GM23248 (cell line): ENCODE results near the gene NAA50. TPM values are rescaled to one million over a fixed set of nuclear protein-coding genes. Genes with fewer than 3 reads are reported as not detected.

Experiments used
- DNase-seq: peaks from one replicate; pipeline ENCODE4 v3.0.0-alpha.2; 2015
- H2AFZ ChIP-seq: fragments of 200-600 bp; sonication (generic); 2 replicates; pipeline ENCODE4 v1.6.1; 2016; ENCODE audit warnings: antibody characterized with exemption
- H3F3A ChIP-seq: fragments of 200-600 bp; sonication (generic); 2 replicates; pipeline ENCODE4 v1.6.1; 2016; ENCODE audit warnings: mild to moderate bottlenecking, antibody characterized with exemption, mixed run types; ENCODE audit not compliant: insufficient read depth
- H3K27ac ChIP-seq: fragments of 200-600 bp; sonication (generic); 2 replicates; pipeline ENCODE4 v1.5.1; 2016; ENCODE audit warnings: mild to moderate bottlenecking
- H3K27me3 ChIP-seq: fragments of 200-600 bp; sonication (generic); replicated peaks from 2 replicates; pipeline ENCODE4 v1.6.1; 2016; ENCODE audit warnings: mild to moderate bottlenecking; ENCODE audit not compliant: insufficient read depth
- H3K36me3 ChIP-seq: fragments of 200-600 bp; sonication (generic); 2 replicates; pipeline ENCODE4 v1.6.1; 2016; ENCODE audit warnings: low read depth, mild to moderate bottlenecking
- H3K4me1 ChIP-seq: fragments of 200-600 bp; sonication (generic); 2 replicates; pipeline ENCODE4 v1.6.1; 2016; ENCODE audit warnings: mild to moderate bottlenecking; ENCODE audit not compliant: insufficient read depth
- H3K4me2 ChIP-seq: fragments of 200-600 bp; sonication (generic); one replicate; pipeline ENCODE4 v1.6.1; 2016; ENCODE audit warnings: mild to moderate bottlenecking; ENCODE audit not compliant: unreplicated experiment
- H3K4me3 ChIP-seq: fragments of 200-600 bp; sonication (generic); 2 replicates; pipeline ENCODE4 v1.5.1; 2016; ENCODE audit warnings: mild to moderate bottlenecking
- H3K79me2 ChIP-seq: fragments of 200-600 bp; sonication (generic); 2 replicates; pipeline ENCODE4 v1.6.1; 2016; ENCODE audit warnings: mild to moderate bottlenecking; ENCODE audit not compliant: insufficient read depth
- H3K9ac ChIP-seq: fragments of 200-600 bp; sonication (generic); 2 replicates; pipeline ENCODE4 v1.6.1; 2016; ENCODE audit warnings: mild to moderate bottlenecking
- H3K9me2 ChIP-seq: fragments of 200-600 bp; sonication (generic); 2 replicates; pipeline ENCODE4 v1.6.1; 2016; ENCODE audit warnings: mixed run types, mild to moderate bottlenecking, moderate library complexity; ENCODE audit not compliant: insufficient read depth
- H3K9me3 ChIP-seq: fragments of 200-600 bp; sonication (generic); one replicate; pipeline ENCODE4 v1.6.1; 2017; ENCODE audit warnings: low read depth
- H4K20me1 ChIP-seq: fragments of 200-600 bp; sonication (generic); 2 replicates; pipeline ENCODE4 v1.6.0; 2016; ENCODE audit not compliant: insufficient read depth
- EZH2 ChIP-seq: fragments of 200-600 bp; sonication (generic); IDR thresholded peaks from 2 replicates; pipeline ENCODE4 v1.6.1; 2018; ENCODE audit warnings: antibody characterized with exemption, mild to moderate bottlenecking; ENCODE audit not compliant: insufficient read depth, poor library complexity, severe bottlenecking
- EZH2phosphoT487 ChIP-seq: fragments of 200-600 bp; sonication (generic); IDR thresholded peaks from 2 replicates; pipeline ENCODE4 v1.6.1; 2018; ENCODE audit warnings: antibody characterized with exemption, moderate library complexity, mild to moderate bottlenecking, low read depth; ENCODE audit not compliant: insufficient read depth
- WGBS, 2 experiments: methylation state at CpG; one replicate each; pipeline ENCODE4 v1.1.6; 2015 to 2017; ENCODE audit warnings: low lambda C conversion rate in 2 of 2, low coverage in 1 of 2; ENCODE audit errors: missing lambda C conversion rate in 2 of 2; 5-methylcytosine and 5-hydroxymethylcytosine counted together
- in situ Hi-C: fragments of 300-500 bp; cut with MboI; formaldehyde crosslinking; loops from 2 replicates; pipeline ENCODE4 v1.15.0; 2020
- polyA plus RNA-seq: library from polyadenylated mRNA; unstranded; fragments of >200 nt; fragmentation: Nextera tagmentation; extraction: Ambion mirVana; gene quantifications from 2 replicates; pipeline ENCODE4 v1.2.1, GENCODE V29; 2016
- total RNA-seq: library from RNA; depleted of rRNA; stranded (reverse); fragments of >200 nt; shearing (Covaris generic); gene quantifications from 2 replicates; pipeline ENCODE4 v1.2.3, GENCODE V29; 2014

Gene NAA50
- total and polyA plus RNA-seq, 2 experiments from 2014 or later: 154 to 160 TPM

- no peak overlapping the region for H2AFZ ChIP-seq
- no peak overlapping the region for H3K27ac ChIP-seq
- H3K79me2 ChIP-seq: peaks cover 100% of the 10 kb centered on the region
- DNase-seq: no peak
- no peak overlapping the region for H3K9ac ChIP-seq
- H4K20me1 ChIP-seq: no peaks in the 10 kb centered on the region; the same call in 1 of the 2 replicates
- no peaks in the 10 kb centered on the region for H3K27me3 ChIP-seq
- WGBS, 2 experiments: 86 to 89% methylated on average over 4 of the region's 4 CpGs
- H3K4me1 ChIP-seq: peaks cover 9% of the 10 kb centered on the region
- 0 out of 2 replicates have a peak, but pooled peaks cover 4% of the 10 kb centered on the region for H3K36me3 ChIP-seq
- no peaks in the 10 kb centered on the region for H3K9me3 ChIP-seq
- no peaks in the 10 kb centered on the region for H3K9me2 ChIP-seq
- peaks cover 11% of the 10 kb centered on the region; the same call in 1 of the 2 replicates for H3F3A ChIP-seq
- in situ Hi-C loops: no loop called here
- no peak for TF ChIP-seq EZH2
- no peak for TF ChIP-seq EZH2phosphoT487
- no peak overlapping the region for H3K4me3 ChIP-seq
- no peak overlapping the region for H3K4me2 ChIP-seq
Observed at GRCh38 chr3:113731694-113732093, 14.4 kb downstream of the NAA50 start.

- H3K9me3 ChIP-seq: no peaks in the 10 kb centered on the region
- no peak for DNase-seq
- peaks cover 100% of the 10 kb centered on the region for H3K79me2 ChIP-seq
- no peaks in the 10 kb centered on the region for H3K9me2 ChIP-seq
- TF ChIP-seq EZH2 (no peak), EZH2phosphoT487 (no peak)
- no peaks in the 10 kb centered on the region; the same call in 1 of the 2 replicates for H3K4me1 ChIP-seq
- H4K20me1 ChIP-seq: no peaks in the 10 kb centered on the region
- H3K9ac ChIP-seq: no peak overlapping the region
- no peak overlapping the region for H3K4me3 ChIP-seq
- H2AFZ ChIP-seq: no peak overlapping the region
- 98 to 100% methylated on average over 1 of the region's 1 CpG for WGBS, 2 experiments
- no peak overlapping the region for H3K27ac ChIP-seq
- H3F3A ChIP-seq: peaks cover 11% of the 10 kb centered on the region; the same call in 1 of the 2 replicates
- in situ Hi-C loops: no loop called here
- H3K27me3 ChIP-seq: no peaks in the 10 kb centered on the region
- 0 out of 2 replicates have a peak, but pooled peaks cover 4% of the 10 kb centered on the region for H3K36me3 ChIP-seq
- no peak overlapping the region for H3K4me2 ChIP-seq
Observed at GRCh38 chr3:113730550-113730949, 15.5 kb downstream of the NAA50 start.

- Histone ChIP-seq H3K4me2 (no peak overlapping the region), H3K9me3 (no peaks in the 10 kb centered on the region), H3K27ac (no peak overlapping the region), H3K79me2 (peaks cover 100% of the 10 kb centered on the region), H3K9me2 (no peaks in the 10 kb centered on the region), H3K4me3 (no peak overlapping the region), H3K4me1 (no peaks in the 10 kb centered on the region), H4K20me1 (no peaks in the 10 kb centered on the region), H2AFZ (no peak overlapping the region), H3K9ac (no peak overlapping the region), H3K36me3 (peaks cover 7% of the 10 kb centered on the region; the same call in 1 of the 2 replicates), H3K27me3 (no peaks in the 10 kb centered on the region), H3F3A (0 out of 2 replicates have a peak, but pooled peaks cover 5% of the 10 kb centered on the region)
- WGBS, 2 experiments: 95 to 100% methylated on average over 2 of the region's 2 CpGs
- in situ Hi-C loops: no loop called here
- TF ChIP-seq EZH2phosphoT487: no peak
- no peak for TF ChIP-seq EZH2
- DNase-seq: no peak
Observed at GRCh38 chr3:113728661-113729060, 17.4 kb downstream of the NAA50 start.

GRCh38 chr3:113721636-113722035, 24.4 kb downstream of the NAA50 start:
- Histone ChIP-seq H3K27me3 (no peaks in the 10 kb centered on the region), H4K20me1 (no peaks in the 10 kb centered on the region), H3F3A (no peaks in the 10 kb centered on the region), H3K4me2 (no peak overlapping the region), H3K27ac (no peak overlapping the region), H3K36me3 (peaks cover 51% of the 10 kb centered on the region), H3K9ac (no peak overlapping the region), H3K79me2 (peaks cover 61% of the 10 kb centered on the region), H3K4me1 (no peaks in the 10 kb centered on the region), H3K4me3 (no peak overlapping the region), H3K9me3 (no peaks in the 10 kb centered on the region), H3K9me2 (no peaks in the 10 kb centered on the region), H2AFZ (no peak overlapping the region)
- WGBS, 2 experiments: 99% methylated on average over 3 of the region's 3 CpGs
- in situ Hi-C loops: no loop called here
- DNase-seq: no peak
- no peak for TF ChIP-seq EZH2
- TF ChIP-seq EZH2phosphoT487: no peak
